HEK293T (cell line): ENCODE data around the gene KRTAP12-1.

Experiments used
- ELF4 ChIP-seq: fragments of 450-650 bp; IDR thresholded peaks from 2 replicates; pipeline ENCODE4 v1.6.1; 2017; ENCODE audit warnings: antibody characterized with exemption
- FOXA1 ChIP-seq: fragments of 450-650 bp; IDR thresholded peaks from 2 replicates; pipeline ENCODE4 v1.6.1; 2016; ENCODE audit warnings: mild to moderate bottlenecking
- FOXM1 ChIP-seq: fragments of 450-650 bp; IDR thresholded peaks from 2 replicates; pipeline ENCODE4 v1.6.1; 2017; ENCODE audit warnings: mild to moderate bottlenecking, borderline replicate concordance
- HDGF ChIP-seq: fragments of 450-650 bp; IDR thresholded peaks from 2 replicates; pipeline ENCODE4 v1.6.1; 2017; ENCODE audit warnings: antibody characterized with exemption, borderline replicate concordance
- L3MBTL2 ChIP-seq: fragments of 450-650 bp; conservative IDR thresholded peaks from 2 replicates; pipeline ENCODE4 v1.6.1; 2016; ENCODE audit warnings: mild to moderate bottlenecking
- NFRKB ChIP-seq: fragments of 450-650 bp; IDR thresholded peaks from 2 replicates; pipeline ENCODE4 v1.6.1; 2016; ENCODE audit warnings: mild to moderate bottlenecking, moderate library complexity
- PKNOX1 ChIP-seq: fragments of 450-650 bp; IDR thresholded peaks from 2 replicates; pipeline ENCODE4 v1.6.1; 2016
- SUZ12 ChIP-seq: fragments of 450-650 bp; IDR thresholded peaks from 2 replicates; pipeline ENCODE4 v1.6.1; 2016; ENCODE audit warnings: mild to moderate bottlenecking
- ZNF384 ChIP-seq: fragments of 450-650 bp; IDR thresholded peaks from 2 replicates; pipeline ENCODE4 v1.6.1; 2016

GRCh38 chr21:44677881-44678280 lies 4.1 kb downstream of the KRTAP12-1 start:
- TF ChIP-seq PKNOX1: no peak
- no peak for TF ChIP-seq NFRKB
- no peak for TF ChIP-seq L3MBTL2
- no peak for TF ChIP-seq SUZ12
- TF ChIP-seq FOXA1: no peak
- no peak for TF ChIP-seq ZNF384
- TF ChIP-seq ELF4: no peak
- TF ChIP-seq HDGF: no peak
- no peak for TF ChIP-seq FOXM1
